Hepatocyte (in vitro differentiated cells): ENCODE data around the gene CDK10. TPM values are rescaled to one million over a fixed set of nuclear protein-coding genes. Genes with fewer than 3 reads are reported as not detected.

Experiments used
- DNase-seq: peaks from one replicate; pipeline ENCODE4 v3.0.0-alpha.2; 2016; ENCODE audit warnings: low spot score
- H2AFZ ChIP-seq: fragments of 200-600 bp; sonication (generic); 2 replicates; pipeline ENCODE4 v1.6.0; 2016; ENCODE audit warnings: antibody characterized with exemption, mild to moderate bottlenecking
- H3K27ac ChIP-seq: fragments of 200-600 bp; sonication (generic); 2 replicates; pipeline ENCODE4 v1.5.1; 2016; ENCODE audit warnings: mild to moderate bottlenecking
- H3K27me3 ChIP-seq: fragments of 200-600 bp; sonication (generic); 2 replicates; pipeline ENCODE4 v1.6.1; 2016
- H3K36me3 ChIP-seq: fragments of 200-600 bp; sonication (generic); replicated peaks from 2 replicates; pipeline ENCODE4 v1.5.1; 2016; ENCODE audit warnings: low read depth; ENCODE audit not compliant: insufficient read depth
- H3K4me1 ChIP-seq: fragments of 200-600 bp; sonication (generic); 2 replicates; pipeline ENCODE4 v1.5.1; 2016; ENCODE audit warnings: mild to moderate bottlenecking, moderate library complexity; ENCODE audit not compliant: insufficient read depth
- H3K4me2 ChIP-seq: fragments of 200-600 bp; sonication (generic); 2 replicates; pipeline ENCODE4 v1.6.0; 2016
- H3K4me3 ChIP-seq: fragments of 200-600 bp; sonication (generic); 2 replicates; pipeline ENCODE4 v1.5.1; 2016; ENCODE audit warnings: mild to moderate bottlenecking
- H3K79me2 ChIP-seq: fragments of 200-600 bp; sonication (generic); 2 replicates; pipeline ENCODE4 v1.6.0; 2017; ENCODE audit warnings: mild to moderate bottlenecking
- H3K9me2 ChIP-seq: fragments of 200-600 bp; sonication (generic); replicated peaks from 2 replicates; pipeline ENCODE4 v1.6.0; 2017; ENCODE audit warnings: mild to moderate bottlenecking; ENCODE audit not compliant: insufficient read depth
- H3K9me3 ChIP-seq: fragments of 200-600 bp; sonication (generic); 2 replicates; pipeline ENCODE4 v1.5.1; 2016; ENCODE audit warnings: low read depth, mild to moderate bottlenecking
- H4K20me1 ChIP-seq: fragments of 200-600 bp; sonication (generic); 2 replicates; pipeline ENCODE4 v1.6.0; 2016; ENCODE audit warnings: mild to moderate bottlenecking; ENCODE audit not compliant: insufficient read depth, poor library complexity, severe bottlenecking
- CTCF ChIP-seq: fragments of 200-600 bp; sonication (generic); IDR thresholded peaks from 2 replicates; pipeline ENCODE4 v1.5.1; 2016; ENCODE audit warnings: antibody characterized with exemption, mild to moderate bottlenecking; ENCODE audit not compliant: poor library complexity
- EZH2 ChIP-seq: fragments of 200-600 bp; sonication (generic); IDR thresholded peaks from 2 replicates; pipeline ENCODE4 v1.6.1; 2016; ENCODE audit warnings: antibody characterized with exemption, mild to moderate bottlenecking, borderline replicate concordance
- EZH2phosphoT487 ChIP-seq: fragments of 200-600 bp; sonication (generic); IDR thresholded peaks from one replicate; pipeline ENCODE4 v1.6.1; 2018; ENCODE audit warnings: antibody characterized with exemption, mild to moderate bottlenecking, low read depth, moderate library complexity; ENCODE audit not compliant: unreplicated experiment, severe bottlenecking
- WGBS: methylation state at CpG from one replicate; pipeline ENCODE4 v1.1.6; 2016; ENCODE audit warnings: low lambda C conversion rate; ENCODE audit errors: missing lambda C conversion rate; 5-methylcytosine and 5-hydroxymethylcytosine counted together
- polyA plus RNA-seq: library from polyadenylated mRNA; unstranded; fragments of >200 nt; fragmentation: Nextera tagmentation; extraction: Ambion mirVana; gene quantifications from 2 replicates; pipeline ENCODE4 v1.2.1, GENCODE V29; 2016
- total RNA-seq: library from RNA; depleted of rRNA; stranded (reverse); fragments of >200 nt; gene quantifications from 2 replicates; pipeline ENCODE4 v1.2.3, GENCODE V29; 2014

Gene CDK10
- total and polyA plus RNA-seq, 2 experiments from 2014 or later, result 70.4 to 155 TPM

DNA sequence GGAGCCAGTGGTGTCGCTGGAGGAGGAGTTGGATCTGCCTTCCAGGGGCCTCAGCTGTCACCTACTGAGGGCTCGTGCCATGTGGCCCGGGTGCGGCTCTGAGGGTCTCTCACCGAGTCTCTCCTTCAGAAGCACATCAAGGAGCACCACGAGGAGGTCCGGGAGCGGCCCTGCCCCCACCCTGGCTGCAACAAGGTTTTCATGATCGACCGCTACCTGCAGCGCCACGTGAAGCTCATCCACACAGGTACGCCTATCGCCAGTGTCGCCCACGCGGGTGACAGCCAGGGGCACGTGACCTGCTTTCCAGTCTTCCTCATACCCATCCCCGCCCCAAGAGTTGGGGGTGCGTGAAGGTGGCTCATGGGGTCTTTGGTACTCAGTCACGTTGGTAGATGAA is 47.3 kb downstream of the CDK10 start:
- Histone ChIP-seq H3K27ac (no peak overlapping the region), H3K9me3 (no peaks in the 10 kb centered on the region), H3K4me2 (no peak overlapping the region), H3K27me3 (no peaks in the 10 kb centered on the region), H4K20me1 (no peaks in the 10 kb centered on the region), H3K9me2 (no peaks in the 10 kb centered on the region), H3K79me2 (no peaks in the 10 kb centered on the region), H3K4me1 (no peaks in the 10 kb centered on the region), H3K4me3 (no peak overlapping the region), H3K36me3 (no peaks in the 10 kb centered on the region), H2AFZ (no peak overlapping the region)
- TF ChIP-seq EZH2phosphoT487 (no peak), CTCF (no peak)
- no peak for DNase-seq
- 94% methylated on average over 21 of the region's 21 CpGs for WGBS

DNA sequence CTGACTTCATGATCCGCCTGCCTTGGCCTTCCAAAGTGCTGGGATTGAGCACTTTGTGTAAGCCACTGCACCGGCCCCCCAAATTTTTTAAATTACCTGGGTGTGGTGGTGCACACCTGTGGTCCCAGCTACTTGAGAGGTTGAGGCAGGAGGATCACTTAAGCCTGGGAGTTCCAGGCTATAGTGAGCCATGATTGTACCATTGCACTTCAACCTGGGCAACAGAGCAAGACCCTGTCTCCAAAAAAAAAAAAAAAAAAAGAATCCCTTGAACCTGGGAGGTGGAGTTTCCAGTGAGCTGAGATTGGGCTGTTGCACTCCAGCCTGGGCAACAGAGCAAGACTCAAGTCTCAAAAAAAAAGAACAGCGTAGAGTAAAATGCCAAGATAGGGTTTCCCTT is 50.1 kb downstream of the CDK10 start:
- H3K9me2 ChIP-seq, result no peaks in the 10 kb centered on the region
- no peaks in the 10 kb centered on the region for H3K79me2 ChIP-seq
- H3K27ac ChIP-seq, result no peak overlapping the region
- no peaks in the 10 kb centered on the region for H3K36me3 ChIP-seq
- H3K4me1 ChIP-seq, result no peaks in the 10 kb centered on the region
- H3K9me3 ChIP-seq, result no peaks in the 10 kb centered on the region
- H4K20me1 ChIP-seq, result no peaks in the 10 kb centered on the region
- H3K4me2 ChIP-seq, result no peak overlapping the region
- no peak for DNase-seq
- no peaks in the 10 kb centered on the region for H3K27me3 ChIP-seq
- no peak overlapping the region for H3K4me3 ChIP-seq
- no peak overlapping the region for H2AFZ ChIP-seq
- TF ChIP-seq CTCF (no peak), EZH2phosphoT487 (no peak), EZH2 (no peak)
- WGBS, result 99% methylated on average over 3 of the region's 3 CpGs

DNA sequence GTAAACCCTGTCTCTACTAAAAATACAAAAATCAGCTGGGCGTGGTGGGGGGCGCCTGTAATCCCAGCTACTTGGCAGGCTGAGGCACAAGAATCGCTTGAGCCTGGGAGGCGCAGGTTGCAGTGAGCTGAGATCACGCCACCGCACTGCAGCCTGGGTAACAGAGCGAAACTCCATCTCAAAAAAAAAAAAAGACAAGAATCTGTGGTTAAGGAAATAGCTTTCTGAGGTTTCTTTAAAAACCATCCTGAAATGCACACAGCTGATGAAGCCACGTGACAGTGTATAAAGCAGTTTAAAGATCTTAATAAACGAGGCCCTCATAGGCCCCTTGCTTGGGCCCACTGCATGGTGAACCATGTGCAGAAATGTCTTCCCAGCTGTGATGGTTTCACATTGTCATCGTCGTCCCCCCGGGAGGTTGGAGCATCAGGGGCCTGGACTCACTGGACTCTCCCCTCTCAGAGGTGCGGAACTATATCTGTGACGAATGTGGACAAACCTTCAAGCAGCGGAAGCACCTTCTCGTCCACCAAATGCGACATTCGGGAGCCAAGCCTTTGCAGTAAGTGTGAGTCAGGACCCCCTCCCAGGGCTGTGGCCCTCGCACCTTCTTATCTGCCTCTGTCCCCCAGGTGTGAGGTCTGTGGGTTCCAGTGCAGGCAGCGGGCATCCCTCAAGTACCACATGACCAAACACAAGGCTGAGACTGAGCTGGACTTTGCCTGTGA is 51.0 kb downstream of the CDK10 start:
- H2AFZ ChIP-seq, result no peak overlapping the region
- WGBS, result 98% methylated on average over 20 of the region's 20 CpGs
- H3K27me3 ChIP-seq, result no peaks in the 10 kb centered on the region
- H3K36me3 ChIP-seq, result no peaks in the 10 kb centered on the region
- no peaks in the 10 kb centered on the region for H3K4me1 ChIP-seq
- H3K4me3 ChIP-seq, result no peak overlapping the region
- H3K27ac ChIP-seq, result no peak overlapping the region
- DNase-seq, result no peak
- H4K20me1 ChIP-seq, result no peaks in the 10 kb centered on the region
- no peaks in the 10 kb centered on the region for H3K9me3 ChIP-seq
- TF ChIP-seq EZH2 (no peak), EZH2phosphoT487 (no peak), CTCF (no peak)
- H3K9me2 ChIP-seq, result no peaks in the 10 kb centered on the region
- no peaks in the 10 kb centered on the region for H3K79me2 ChIP-seq
- H3K4me2 ChIP-seq, result no peak overlapping the region

GRCh38 chr16:89738072-89738377 is 51.5 kb downstream of the CDK10 start:
- Histone ChIP-seq H3K9me2 (no peaks in the 10 kb centered on the region), H3K9me3 (no peaks in the 10 kb centered on the region), H3K27me3 (no peaks in the 10 kb centered on the region), H3K27ac (no peak overlapping the region), H3K4me2 (no peak overlapping the region), H3K36me3 (no peaks in the 10 kb centered on the region), H3K4me3 (no peak overlapping the region), H4K20me1 (no peaks in the 10 kb centered on the region), H3K4me1 (no peaks in the 10 kb centered on the region), H2AFZ (no peak overlapping the region), H3K79me2 (no peaks in the 10 kb centered on the region)
- TF ChIP-seq EZH2phosphoT487 (no peak), CTCF (no peak), EZH2 (no peak)
- WGBS, result 94% methylated on average over 14 of the region's 14 CpGs
- no peak for DNase-seq
